ENCODE measurements around the gene NCOA3.
"Not testable (repeated sequence)": the region's sequence is repeated elsewhere in the genome, so short reads cannot be mapped to it uniquely, and the experiment has no call there.

Gene NCOA3

GRCh38 chr20:47500554-47500953 is 1.1 kb upstream of the NCOA3 start:
- no peak for DNase-seq (ENCODE audit: low read depth in 2 of 2)

DNA sequence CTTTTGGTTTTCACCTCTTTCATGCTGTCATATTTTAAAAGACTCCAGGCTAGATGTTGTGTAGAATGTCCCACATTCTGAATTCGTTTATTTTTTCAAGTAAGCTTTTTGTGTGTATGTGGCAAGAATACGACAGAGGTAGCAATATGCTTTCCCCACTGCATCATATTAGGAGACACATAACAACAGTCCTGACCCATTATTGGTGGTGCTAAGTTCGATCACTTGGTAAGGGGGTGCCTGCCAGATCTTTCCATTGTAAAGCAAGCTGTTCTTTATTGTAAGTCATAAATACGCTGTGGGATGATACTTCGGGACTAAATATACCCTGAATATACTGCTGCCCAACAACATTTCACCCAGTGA is 588 bp upstream of the NCOA3 start:
- DNase-seq (ENCODE audit: low read depth in 2 of 2), result no peak

DNA sequence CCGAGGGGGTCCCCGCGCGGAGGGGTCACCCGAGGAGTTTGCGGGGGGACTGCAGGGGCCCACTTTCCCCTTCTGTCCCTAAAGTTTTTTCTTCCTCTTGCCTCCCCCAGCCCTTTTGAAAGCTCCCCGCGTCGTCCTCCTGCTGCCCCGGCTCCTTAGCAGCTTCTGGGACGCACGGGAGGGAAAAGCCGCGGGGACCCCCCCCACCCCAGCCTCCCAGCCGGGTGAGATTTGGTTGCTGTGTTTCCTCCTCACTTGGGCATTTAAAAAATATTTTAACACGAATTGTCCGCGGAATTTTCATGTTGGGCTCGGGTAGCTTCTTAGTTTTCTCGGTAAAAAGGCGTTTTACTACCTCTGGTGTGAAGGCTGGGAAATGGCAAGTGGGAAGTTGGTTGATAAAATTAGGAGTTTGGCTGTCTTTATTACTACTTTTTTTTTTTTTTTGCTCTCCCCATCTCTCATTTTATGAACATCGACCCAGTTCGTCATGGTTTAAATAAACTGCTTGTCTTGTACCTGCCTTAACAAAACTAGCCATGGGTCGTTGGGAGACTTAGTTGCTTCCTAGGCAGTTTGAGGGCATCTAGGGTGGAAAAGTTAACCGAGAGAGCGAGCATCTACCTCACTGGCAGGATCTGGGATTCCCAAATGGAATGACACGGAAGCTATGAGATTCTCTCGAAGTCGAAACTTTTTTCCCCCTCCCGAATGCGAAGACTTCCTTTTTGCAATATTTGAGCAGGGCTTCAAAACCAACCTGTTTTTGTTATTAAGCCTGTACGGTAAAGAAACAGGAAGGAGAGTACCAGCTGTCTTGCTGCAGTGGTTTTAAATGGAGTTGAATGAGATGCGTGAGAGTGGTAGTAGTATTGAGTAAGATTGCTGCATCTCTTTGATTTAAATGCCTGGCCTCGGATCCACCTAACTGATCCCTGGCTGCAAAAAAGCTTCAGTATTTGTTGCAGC is 868 bp downstream of the NCOA3 start:
- DNase-seq (ENCODE audit: low read depth in 2 of 2), result no peak

GRCh38 chr20:47503685-47504084 is 2.0 kb downstream of the NCOA3 start:
- no peak for DNase-seq (ENCODE audit: low read depth in 2 of 2)

GRCh38 chr20:47506335-47506734 is 4.6 kb downstream of the NCOA3 start:
- no peak for DNase-seq (ENCODE audit: low read depth in 2 of 2)

- no peak for DNase-seq (ENCODE audit: low read depth in 2 of 2)
Observed at GRCh38 chr20:47506850-47507249, 5.2 kb downstream of the NCOA3 start.

DNA sequence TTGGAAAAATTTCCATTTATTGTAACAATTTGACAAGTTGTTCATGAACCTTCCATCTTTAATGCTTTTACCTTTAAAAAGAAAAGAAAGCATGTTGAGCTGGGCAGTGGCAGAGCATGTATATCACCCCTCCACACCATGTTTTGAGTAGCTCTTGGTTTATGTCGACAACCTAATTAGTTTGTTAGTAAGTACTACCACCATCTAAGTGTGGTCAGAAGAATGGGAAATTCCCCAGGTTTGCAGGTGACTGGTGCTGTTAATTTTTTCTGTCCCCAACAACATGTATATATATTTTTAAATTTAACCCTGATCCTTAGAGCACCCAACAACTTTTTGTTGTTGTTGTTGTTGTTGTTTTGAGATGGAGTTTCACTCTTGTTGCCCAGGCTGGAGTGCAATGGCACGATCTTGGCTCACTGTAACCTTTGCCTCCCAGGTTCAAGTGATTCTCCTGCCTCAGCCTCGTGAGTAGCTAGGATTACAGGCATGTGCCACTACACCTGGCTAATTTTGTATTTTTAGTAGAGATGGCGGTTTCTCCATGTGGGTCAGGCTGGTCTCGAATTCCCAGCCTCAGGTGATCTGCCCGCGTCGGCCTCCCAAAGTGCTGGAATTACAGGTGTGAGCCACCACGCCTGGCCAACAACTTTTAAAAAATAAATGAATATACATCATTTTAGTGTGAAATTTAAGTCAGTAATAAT is 5.7 kb downstream of the NCOA3 start:
- not testable (repeated sequence) for DNase-seq (ENCODE audit: low read depth in 2 of 2)

DNA sequence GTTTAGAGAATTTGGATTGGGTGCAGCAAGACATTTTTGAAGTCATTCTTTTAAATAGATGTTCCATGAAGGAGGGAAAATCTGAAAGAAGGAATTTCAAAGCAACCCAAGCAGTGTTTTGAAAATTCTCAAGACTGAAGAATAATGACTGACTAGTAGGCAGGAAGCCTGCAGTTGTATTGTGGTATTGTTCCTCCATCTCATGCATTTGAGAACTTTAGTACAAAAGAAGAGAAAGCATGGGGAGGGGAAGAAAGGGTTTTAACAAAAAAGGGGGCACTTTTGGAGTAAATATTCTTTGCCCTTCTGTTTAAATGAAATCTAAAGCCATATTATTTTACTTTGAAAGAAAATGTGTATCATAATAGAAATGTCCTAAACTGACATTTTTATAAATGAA is 6.6 kb downstream of the NCOA3 start:
- no peak for DNase-seq (ENCODE audit: low read depth in 2 of 2)

GRCh38 chr20:47509104-47509661 is 7.5 kb downstream of the NCOA3 start:
- DNase-seq (ENCODE audit: low read depth in 2 of 2), result no peak

- no peak for DNase-seq (ENCODE audit: low read depth in 2 of 2)
Observed at GRCh38 chr20:47509685-47510084, 8.0 kb downstream of the NCOA3 start.

DNA sequence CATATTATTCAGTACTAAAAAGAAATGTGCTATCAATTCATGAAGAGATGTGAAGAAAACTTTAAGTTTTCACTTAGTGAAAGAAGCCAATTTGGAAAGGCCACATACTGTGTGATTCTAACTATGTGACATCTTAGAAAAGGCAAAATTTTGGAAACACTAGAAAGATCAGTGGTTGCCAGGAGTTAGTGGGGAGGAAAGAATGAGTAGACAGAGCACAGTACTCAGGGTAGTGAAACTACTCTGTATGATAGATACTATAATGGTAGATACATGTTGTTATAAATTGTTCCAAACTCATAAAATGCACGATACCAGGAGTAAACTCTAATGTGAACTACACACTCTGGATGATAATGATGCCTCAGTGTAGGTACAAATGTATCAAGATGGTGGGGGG is 14.2 kb downstream of the NCOA3 start:
- DNase-seq (ENCODE audit: low read depth in 2 of 2), result no peak

DNA sequence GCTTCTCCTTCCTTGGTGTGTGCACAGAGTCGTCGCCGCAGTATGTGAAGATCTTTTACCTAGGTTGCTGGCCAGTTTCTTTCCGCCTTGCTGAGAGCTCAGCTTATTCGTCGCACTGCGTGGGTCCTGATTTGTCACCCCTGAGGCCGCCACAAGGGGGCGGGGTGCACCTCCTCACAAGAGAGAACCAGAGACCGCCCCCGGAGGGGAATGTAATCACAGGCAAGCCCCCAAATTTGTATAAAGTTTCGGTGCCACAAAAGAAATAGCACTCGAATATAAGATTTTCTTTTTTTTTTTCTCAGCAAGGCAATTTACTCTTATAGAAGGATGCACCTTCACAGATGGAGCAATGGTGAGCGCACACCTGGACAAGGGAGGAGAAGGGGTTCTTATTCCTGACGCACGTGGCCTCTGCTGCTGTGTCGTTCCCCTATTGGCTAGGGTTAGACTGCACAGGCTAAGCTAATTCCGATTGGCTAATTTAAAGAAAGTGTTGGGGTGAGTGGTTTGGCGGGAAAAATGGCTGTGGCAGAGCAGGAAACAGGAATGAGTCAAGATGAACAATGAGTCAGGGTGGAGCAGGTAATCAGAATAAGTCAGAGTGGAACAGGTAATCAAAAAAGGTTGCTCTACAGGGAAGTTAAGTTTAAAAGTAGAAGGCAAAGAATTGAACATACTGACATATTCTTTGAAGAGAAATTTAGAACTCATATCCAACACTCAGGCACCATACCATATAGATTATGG is 19.5 kb downstream of the NCOA3 start:
- no peak for DNase-seq (ENCODE audit: low read depth in 2 of 2)

DNA sequence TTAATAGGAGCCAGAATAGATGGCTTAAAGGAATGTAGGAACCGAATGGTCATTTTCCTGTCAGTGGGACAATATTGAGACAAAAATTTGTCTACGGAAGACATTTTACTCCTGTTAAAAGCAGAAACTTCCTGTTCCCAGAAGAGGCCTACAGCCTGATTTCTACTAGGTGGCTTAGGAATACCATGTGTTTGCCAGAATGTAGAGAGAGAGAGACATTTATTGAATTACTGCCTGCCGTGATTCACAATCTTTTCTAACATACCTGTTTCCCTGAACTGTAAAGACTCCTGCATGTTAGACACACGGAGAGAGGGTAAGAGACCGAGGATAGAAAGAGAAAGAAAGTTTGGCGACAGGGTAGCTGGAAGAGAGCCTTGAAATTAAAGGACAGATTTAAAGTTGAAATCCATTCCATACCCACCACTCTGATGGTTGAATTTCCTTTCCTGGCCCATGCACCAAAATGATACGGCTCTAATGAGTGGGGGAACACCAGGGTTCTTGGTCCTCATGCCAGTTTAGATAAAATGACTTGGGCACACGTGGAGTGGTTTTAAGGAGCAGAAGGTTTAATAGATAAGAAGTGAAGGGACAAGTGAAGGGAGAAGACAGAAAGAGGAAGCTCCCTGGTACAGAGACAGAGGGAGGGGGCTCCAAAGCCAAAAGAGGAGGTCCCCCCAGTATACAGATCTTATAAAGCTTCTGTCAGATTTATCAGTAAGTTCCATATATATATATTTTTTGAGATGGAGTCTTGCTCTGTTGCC is 22.5 kb downstream of the NCOA3 start:
- DNase-seq (ENCODE audit: low read depth in 2 of 2), result no peak

DNA sequence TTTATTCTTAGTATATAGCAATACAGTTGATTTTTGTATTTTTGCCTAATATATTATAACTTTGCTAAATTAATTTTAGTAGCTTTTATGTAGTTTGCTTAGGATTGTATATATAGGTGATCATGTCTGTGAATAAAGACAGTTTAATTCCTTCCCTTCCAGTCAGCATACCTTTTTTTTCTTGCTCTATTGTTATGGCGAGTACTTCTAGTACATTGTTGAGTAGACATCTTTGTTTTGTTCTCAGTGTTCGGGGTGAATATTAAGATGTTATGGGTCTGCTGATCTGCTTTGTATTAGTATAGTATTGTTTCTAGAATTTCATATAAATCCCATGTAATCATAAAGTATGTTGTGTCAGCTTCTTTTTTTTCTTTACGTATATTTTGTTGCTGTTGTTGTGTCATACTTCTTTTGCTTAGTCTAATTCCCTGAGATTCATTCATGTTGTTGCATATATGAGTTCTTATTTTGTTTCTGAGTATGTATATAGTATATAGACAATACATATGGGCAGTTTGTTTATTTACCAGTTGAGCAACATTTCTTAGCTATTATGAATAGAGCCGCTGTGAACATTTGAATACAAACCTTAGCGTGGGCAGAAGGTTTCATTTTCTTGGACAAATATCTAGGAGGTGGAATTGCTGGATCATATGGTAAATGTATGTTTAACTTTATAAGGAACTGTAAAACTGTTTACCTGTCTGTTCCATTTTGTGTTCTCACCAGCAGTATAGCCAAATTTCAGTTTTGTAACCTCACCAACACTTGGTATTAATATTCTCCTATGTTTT is 25.5 kb downstream of the NCOA3 start:
- no peak for DNase-seq (ENCODE audit: low read depth in 2 of 2)

GRCh38 chr20:47529840-47530239 is 28.2 kb downstream of the NCOA3 start:
- DNase-seq (ENCODE audit: low read depth in 2 of 2), result no peak

GRCh38 chr20:47531458-47531857 is 29.8 kb downstream of the NCOA3 start:
- no peak for DNase-seq (ENCODE audit: low read depth in 2 of 2)

DNA sequence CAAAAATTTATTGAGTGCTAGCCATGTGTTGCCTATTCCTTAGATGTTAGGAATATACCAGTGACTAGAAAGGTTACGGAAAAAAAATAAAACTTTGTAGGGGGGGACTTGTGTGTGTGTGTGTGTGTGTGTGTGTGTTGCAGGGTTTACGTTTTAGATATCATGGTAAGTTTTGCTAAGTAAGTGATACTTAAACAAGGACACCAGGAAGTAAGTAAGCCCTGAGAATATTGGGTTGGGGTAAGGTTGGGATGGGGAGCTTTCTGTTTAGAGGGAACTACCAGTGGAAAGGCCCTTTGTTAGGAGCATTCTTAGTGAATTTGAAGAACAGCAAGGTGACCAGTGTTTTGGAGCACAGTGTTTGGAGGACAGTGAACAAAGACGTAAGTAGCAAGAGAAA is 30.3 kb downstream of the NCOA3 start:
- DNase-seq (ENCODE audit: low read depth in 2 of 2), result no peak

GRCh38 chr20:47533518-47534062 is 31.9 kb downstream of the NCOA3 start:
- no peak for DNase-seq (ENCODE audit: low read depth in 2 of 2)

GRCh38 chr20:47534405-47534804 is 32.7 kb downstream of the NCOA3 start:
- no peak for DNase-seq (ENCODE audit: low read depth in 2 of 2)

DNA sequence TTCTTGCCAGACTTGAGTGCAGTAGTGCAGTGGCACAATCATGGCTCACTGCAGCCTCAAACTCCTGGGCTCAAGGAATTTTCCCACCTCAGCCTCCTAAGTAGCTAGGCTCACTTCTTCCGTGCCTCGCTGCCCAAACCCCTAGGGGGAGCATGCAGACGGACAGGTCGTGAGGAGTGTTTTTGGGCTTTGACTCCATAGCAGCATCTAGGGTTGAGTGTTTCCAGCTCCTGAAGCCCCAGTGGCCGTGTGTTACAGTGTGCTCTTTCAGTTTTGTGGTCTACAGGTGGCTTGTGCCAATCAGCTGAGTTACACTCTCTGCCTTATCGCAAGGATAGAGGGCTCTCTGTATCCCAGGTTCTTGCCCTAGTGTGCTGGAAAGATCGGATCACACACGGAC is 33.4 kb downstream of the NCOA3 start:
- no peak for DNase-seq (ENCODE audit: low read depth in 2 of 2)

Measured in activated CD4-positive, alpha-beta T cell treated with anti-CD3 and anti-CD28 coated beads for 24 hours (primary cell).